CD4-positive, alpha-beta T cell (primary cell): ENCODE measurements around the gene UNC13C. TPM values are rescaled to one million over a fixed set of nuclear protein-coding genes. Genes with fewer than 3 reads are reported as not detected.

Source experiments
- ATAC-seq: fragments of 200-7000 bp; cut with Tn5 transposase; one replicate; pipeline ENCODE4 v1.10.0; 2022; ENCODE audit warnings: mild to moderate bottlenecking; ENCODE audit not compliant: poor library complexity
- CTCF ChIA-PET: fragments of 350-600 bp; sonication (Branson Sonifier 250); formaldehyde crosslinking; loops from one replicate; lab custom pipeline; 2021; ENCODE audit warnings: antibody characterized with exemption, inconsistent platforms; lab: Charles Lee
- POLR2A ChIA-PET: fragments of 350-600 bp; sonication (Branson Sonifier 250); formaldehyde crosslinking; loops from one replicate; lab custom pipeline; 2021; ENCODE audit warnings: antibody characterized with exemption, inconsistent platforms; lab: Charles Lee
- DNase-seq, 14 experiments: peaks; one replicate each; pipeline ENCODE4 v3.0.0-alpha.2; 2013 to 2020; ENCODE audit warnings: mixed read lengths in 2 of 14
- H3K27ac ChIP-seq, 2 donors: one replicate each; pipeline versions ENCODE4 v1.5.1 to v1.7.0; 2013; ENCODE audit warnings: low read length in 2 of 2, low read depth in 1 of 2, mild to moderate bottlenecking in 1 of 2
- H3K27me3 ChIP-seq, 2 experiments: 1 replicate in 1 of 2; 2 replicates in 1 of 2; pipeline versions ENCODE4 v1.6.1 to v1.7.0; 2013; ENCODE audit warnings: low read length in 2 of 2, control low read depth in 1 of 2, mild to moderate bottlenecking in 1 of 2, moderate library complexity in 1 of 2; ENCODE audit not compliant: insufficient read depth in 2 of 2, control insufficient read depth in 1 of 2
- H3K36me3 ChIP-seq: one replicate; pipeline ENCODE4 v1.6.1; 2013; ENCODE audit warnings: low read length, control low read depth; ENCODE audit not compliant: insufficient read depth
- H3K4me1 ChIP-seq: one replicate; pipeline ENCODE4 v1.6.1; 2013; ENCODE audit warnings: low read length, control low read depth; ENCODE audit not compliant: insufficient read depth
- H3K4me3 ChIP-seq: one replicate; pipeline ENCODE4 v1.5.1; 2013; ENCODE audit warnings: mild to moderate bottlenecking, low read length, moderate library complexity
- H3K9me3 ChIP-seq, 2 experiments: 1 replicate in 1 of 2; 2 replicates in 1 of 2; pipeline versions ENCODE4 v1.6.1 to v1.7.0; 2013; ENCODE audit warnings: low read length in 2 of 2, mild to moderate bottlenecking in 2 of 2, control low read depth in 1 of 2, moderate library complexity in 1 of 2; ENCODE audit not compliant: control insufficient read depth in 1 of 2, insufficient read depth in 1 of 2
- H3K27ac Mint-ChIP-seq: one replicate; pipeline ENCODE4 v1.8.0; 2020; ENCODE audit warnings: mixed read lengths
- H3K27me3 Mint-ChIP-seq: one replicate; pipeline ENCODE4 v1.8.0; 2021; ENCODE audit warnings: mixed read lengths
- H3K36me3 Mint-ChIP-seq: one replicate; pipeline ENCODE4 v1.8.0; 2021; ENCODE audit warnings: low read depth, mixed read lengths
- H3K4me1 Mint-ChIP-seq: one replicate; pipeline ENCODE4 v1.8.0; 2021; ENCODE audit warnings: low read depth, mixed read lengths
- H3K4me3 Mint-ChIP-seq: one replicate; pipeline ENCODE4 v1.8.0; 2020; ENCODE audit warnings: mild to moderate bottlenecking, mixed read lengths
- H3K9me3 Mint-ChIP-seq: one replicate; pipeline ENCODE4 v1.8.0; 2020; ENCODE audit warnings: mixed read lengths
- CTCF ChIP-seq: fragments of 200-600 bp; IDR thresholded peaks from one replicate; pipeline ENCODE4 v1.8.0; 2022; ENCODE audit warnings: antibody characterized with exemption, mild to moderate bottlenecking
- intact Hi-C, 2 experiments: fragments of 100-400 bp; cut with DNase I in 1 of 2; cut with micrococcal nuclease in 1 of 2; formaldehyde crosslinking; loops; one replicate each; pipeline versions ENCODE4 v1.15.1 to v1.9.0; 2023 to 2025; cut with DNase I, micrococcal nuclease
- total RNA-seq, 174 experiments: library from RNA in 2 of 174; stranded (reverse) in 2 of 174; gene quantifications; one replicate each; pipeline ENCODE4 v1.2.3 and lab custom pipeline; 2021 to 2026

Gene UNC13C
- total RNA-seq, 2 experiments from 2014 or later = not detected

GRCh38 chr15:54017959-54018358 lies 39.7 kb downstream of the UNC13C start:
- CTCF ChIA-PET = no interaction called here
- H3K4me1 Mint-ChIP-seq = no peaks in the 10 kb centered on the region
- no peak overlapping the region for H3K27ac Mint-ChIP-seq
- intact Hi-C loops = no loop called here
- no peak for ATAC-seq
- TF ChIP-seq CTCF = no peak
- no peaks in the 10 kb centered on the region for H3K27me3 Mint-ChIP-seq
- peaks cover 4% of the 10 kb centered on the region for H3K9me3 Mint-ChIP-seq
- H3K36me3 Mint-ChIP-seq = no peaks in the 10 kb centered on the region
- no peak overlapping the region for H3K4me3 Mint-ChIP-seq
- Histone ChIP-seq H3K27me3 (no peaks in the 10 kb centered on the region), H3K4me3 (no peak overlapping the region), H3K27ac (no peak overlapping the region), H3K4me1 (no peaks in the 10 kb centered on the region), H3K9me3 (peaks cover 0 to 3% of the 10 kb centered on the region in 2 experiments), H3K36me3 (no peaks in the 10 kb centered on the region)
- POLR2A ChIA-PET = no interaction called here
- DNase-seq = no peak

GRCh38 chr15:54026258-54026657 lies 48.0 kb downstream of the UNC13C start:
- ChIA-PET CTCF (no interaction called here), POLR2A (no interaction called here)
- no peak for TF ChIP-seq CTCF
- H3K9me3 ChIP-seq = no peaks in the 10 kb centered on the region
- Mint-ChIP-seq H3K4me1 (no peaks in the 10 kb centered on the region), H3K9me3 (peaks cover 2% of the 10 kb centered on the region), H3K4me3 (no peak overlapping the region), H3K27ac (no peak overlapping the region), H3K27me3 (peaks cover 4% of the 10 kb centered on the region), H3K36me3 (no peaks in the 10 kb centered on the region)
- ATAC-seq (no peak), DNase-seq (no peak)
- H3K4me3 ChIP-seq = no peak overlapping the region
- H3K36me3 ChIP-seq = no peaks in the 10 kb centered on the region
- no peaks in the 10 kb centered on the region for H3K27me3 ChIP-seq
- intact Hi-C loops = no loop called here
- no peak overlapping the region for H3K27ac ChIP-seq
- no peaks in the 10 kb centered on the region for H3K4me1 ChIP-seq

GRCh38 chr15:54026891-54027290 lies 48.6 kb downstream of the UNC13C start:
- Mint-ChIP-seq H3K36me3 (no peaks in the 10 kb centered on the region), H3K4me1 (no peaks in the 10 kb centered on the region), H3K27me3 (peaks cover 4% of the 10 kb centered on the region), H3K4me3 (no peak overlapping the region), H3K27ac (no peak overlapping the region), H3K9me3 (peaks cover 2% of the 10 kb centered on the region)
- DNase-seq (no peak), ATAC-seq (no peak)
- no peak for TF ChIP-seq CTCF
- H3K27ac ChIP-seq = no peak overlapping the region
- CTCF ChIA-PET = no interaction called here
- POLR2A ChIA-PET = no interaction called here
- no peak overlapping the region for H3K4me3 ChIP-seq
- H3K9me3 ChIP-seq = no peaks in the 10 kb centered on the region
- H3K4me1 ChIP-seq = no peaks in the 10 kb centered on the region
- H3K27me3 ChIP-seq = no peaks in the 10 kb centered on the region
- intact Hi-C loops = no loop called here
- no peaks in the 10 kb centered on the region for H3K36me3 ChIP-seq
